Measurements from ENCODE around the gene ACACA.

DNA sequence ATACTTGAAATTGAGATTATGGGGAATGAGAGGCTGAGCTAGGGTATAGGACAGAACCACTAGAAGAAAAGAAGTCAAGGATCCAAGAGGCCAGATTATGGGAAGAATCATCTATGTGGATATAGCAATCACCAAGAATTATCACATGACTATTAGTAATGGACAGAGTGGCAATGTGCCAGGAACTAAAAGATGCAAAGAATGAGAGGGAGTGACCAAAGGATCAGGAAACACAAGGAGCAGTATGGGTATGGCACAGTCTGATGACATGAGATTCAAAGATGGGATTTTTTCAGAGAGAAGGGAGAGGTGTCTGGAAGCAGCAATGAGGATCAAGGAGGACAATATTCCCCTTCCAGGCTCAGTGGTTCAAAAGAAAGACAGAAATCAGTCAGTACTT, 245.7 kb downstream of the ACACA start:
- TF ChIP-seq, protein P1, sequence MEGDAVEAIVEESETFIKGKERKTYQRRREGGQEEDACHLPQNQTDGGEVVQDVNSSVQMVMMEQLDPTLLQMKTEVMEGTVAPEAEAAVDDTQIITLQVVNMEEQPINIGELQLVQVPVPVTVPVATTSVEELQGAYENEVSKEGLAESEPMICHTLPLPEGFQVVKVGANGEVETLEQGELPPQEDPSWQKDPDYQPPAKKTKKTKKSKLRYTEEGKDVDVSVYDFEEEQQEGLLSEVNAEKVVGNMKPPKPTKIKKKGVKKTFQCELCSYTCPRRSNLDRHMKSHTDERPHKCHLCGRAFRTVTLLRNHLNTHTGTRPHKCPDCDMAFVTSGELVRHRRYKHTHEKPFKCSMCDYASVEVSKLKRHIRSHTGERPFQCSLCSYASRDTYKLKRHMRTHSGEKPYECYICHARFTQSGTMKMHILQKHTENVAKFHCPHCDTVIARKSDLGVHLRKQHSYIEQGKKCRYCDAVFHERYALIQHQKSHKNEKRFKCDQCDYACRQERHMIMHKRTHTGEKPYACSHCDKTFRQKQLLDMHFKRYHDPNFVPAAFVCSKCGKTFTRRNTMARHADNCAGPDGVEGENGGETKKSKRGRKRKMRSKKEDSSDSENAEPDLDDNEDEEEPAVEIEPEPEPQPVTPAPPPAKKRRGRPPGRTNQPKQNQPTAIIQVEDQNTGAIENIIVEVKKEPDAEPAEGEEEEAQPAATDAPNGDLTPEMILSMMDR (IDR thresholded peaks at IDR 0.05) = no peak
- no peak for TF ChIP-seq POLR2A (IDR thresholded peaks at IDR 0.05)

Measured in adrenal gland (tissue), 5 donors.